ENCODE results near the gene CD82. TPM values are rescaled to one million over a fixed set of nuclear protein-coding genes. Genes with fewer than 3 reads are reported as not detected.
A peak's percentile ranks its signal among the peaks of the same experiment; 100 is the strongest.

CD82 gene
- total RNA-seq, 1 experiment from 2014 or later = 4.5 TPM

DNA sequence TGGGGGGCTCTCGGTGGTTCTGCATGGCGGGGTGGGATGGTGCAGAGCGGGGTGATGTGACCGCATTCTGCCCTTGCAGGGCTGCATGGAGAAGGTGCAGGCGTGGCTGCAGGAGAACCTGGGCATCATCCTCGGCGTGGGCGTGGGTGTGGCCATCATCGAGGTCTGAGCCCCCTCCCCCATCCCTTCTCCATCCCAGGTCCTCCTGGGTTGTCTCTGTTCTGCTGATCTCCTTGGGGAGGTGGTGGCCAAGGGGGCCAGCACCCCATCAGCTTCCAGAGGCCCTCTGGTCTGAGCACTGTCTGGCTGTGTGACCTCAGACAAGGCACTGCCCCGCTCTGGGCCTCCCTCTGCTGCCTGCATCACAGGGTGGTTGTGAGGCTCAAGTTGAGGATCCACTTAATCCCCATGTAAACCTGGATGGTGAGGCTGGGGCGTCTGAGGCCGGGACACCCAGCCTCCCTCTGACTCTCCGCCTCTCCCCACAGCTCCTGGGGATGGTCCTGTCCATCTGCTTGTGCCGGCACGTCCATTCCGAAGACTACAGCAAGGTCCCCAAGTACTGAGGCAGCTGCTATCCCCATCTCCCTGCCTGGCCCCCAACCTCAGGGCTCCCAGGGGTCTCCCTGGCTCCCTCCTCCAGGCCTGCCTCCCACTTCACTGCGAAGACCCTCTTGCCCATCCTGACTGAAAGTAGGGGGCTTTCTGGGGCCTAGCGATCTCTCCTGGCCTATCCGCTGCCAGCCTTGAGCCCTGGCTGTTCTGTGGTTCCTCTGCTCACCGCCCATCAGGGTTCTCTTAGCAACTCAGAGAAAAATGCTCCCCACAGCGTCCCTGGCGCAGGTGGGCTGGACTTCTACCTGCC is 53.3 kb downstream of the CD82 start:
- H3K56ac ChIP-seq (ENCODE audit: insufficient read length, low read depth, low read length) = no peak overlapping the region
- no peak overlapping the region for H3K27ac ChIP-seq (ENCODE audit: insufficient read length, low read depth, low read length)
- peaks cover 16 to 26% of the 10 kb centered on the region in 2 experiments for H3K4me1 Mint-ChIP-seq
- H4K20me1 ChIP-seq (ENCODE audit: control insufficient read depth, insufficient read depth, insufficient read length) = no peaks in the 10 kb centered on the region
- H3K18ac ChIP-seq (ENCODE audit: insufficient read length, low read depth, low read length) = no peak overlapping the region
- no peak overlapping the region for H3K14ac ChIP-seq (ENCODE audit: insufficient read depth, low read length)
- H3K23ac ChIP-seq (ENCODE audit: insufficient read length, low read depth, low read length) = no peak overlapping the region
- no peaks in the 10 kb centered on the region for H3K9me3 ChIP-seq (ENCODE audit: control insufficient read depth, low read depth, low read length)
- H3T11ph ChIP-seq (ENCODE audit: low read length) = no peak overlapping the region
- H3K4ac ChIP-seq (ENCODE audit: low read depth, low read length) = no peak overlapping the region
- no peak overlapping the region for H2BK120ac ChIP-seq (ENCODE audit: low read depth, low read length, poor library complexity, severe bottlenecking)
- peak; percentile 24 for DNase-seq
- H2AK5ac ChIP-seq (ENCODE audit: insufficient read length, low read length) = no peak overlapping the region
- no peak overlapping the region for H3K4me3 Mint-ChIP-seq
- H2BK5ac ChIP-seq (ENCODE audit: insufficient read length, low read length) = no peak overlapping the region
- peak overlapping the region in 1 of 3 experiments; percentile 77; a peak in 2 of 7 replicates for H3K27ac Mint-ChIP-seq
- H3K4me2 ChIP-seq (ENCODE audit: insufficient read depth, insufficient read length, low read length) = no peak overlapping the region
- H3K23me2 ChIP-seq (ENCODE audit: insufficient read length, low read depth, low read length, poor library complexity, severe bottlenecking) = no peaks in the 10 kb centered on the region
- no peaks in the 10 kb centered on the region; a peak in 1 of 5 replicates for H3K9me3 Mint-ChIP-seq
- H3K36me3 Mint-ChIP-seq (ENCODE audit: insufficient read depth in 1 of 3, low read depth in 3 of 3) = peaks cover 0 to 2% (median 0%) of the 10 kb centered on the region in 3 experiments; a peak in 1 of 7 replicates
- no peaks in the 10 kb centered on the region for H3K79me1 ChIP-seq (ENCODE audit: insufficient read depth, low read depth, low read length, poor library complexity, severe bottlenecking)
- H2BK12ac ChIP-seq (ENCODE audit: insufficient read length, low read depth, low read length) = no peak overlapping the region
- no peak overlapping the region for H4K8ac ChIP-seq (replicated peaks; ENCODE audit: insufficient read length, low read depth, low read length)
- H3K9ac ChIP-seq (ENCODE audit: extremely low read depth, insufficient read length, low read length) = no peak overlapping the region
- H3K27me3 ChIP-seq (ENCODE audit: insufficient read depth, low read length) = no peaks in the 10 kb centered on the region
- H2BK15ac ChIP-seq (ENCODE audit: low read depth, low read length) = no peak overlapping the region
- no CpG with 5 or more reads among the region's 22 CpGs for whole genome bisulfite sequencing (ENCODE audit: extremely low coverage, insufficient read length, low lambda C conversion rate)
- no peak overlapping the region for H4K5ac ChIP-seq (ENCODE audit: insufficient read length, low read depth, low read length)
- H3K79me2 ChIP-seq (ENCODE audit: insufficient read depth, low read length) = no peaks in the 10 kb centered on the region
- TF ChIP-seq, protein P1, sequence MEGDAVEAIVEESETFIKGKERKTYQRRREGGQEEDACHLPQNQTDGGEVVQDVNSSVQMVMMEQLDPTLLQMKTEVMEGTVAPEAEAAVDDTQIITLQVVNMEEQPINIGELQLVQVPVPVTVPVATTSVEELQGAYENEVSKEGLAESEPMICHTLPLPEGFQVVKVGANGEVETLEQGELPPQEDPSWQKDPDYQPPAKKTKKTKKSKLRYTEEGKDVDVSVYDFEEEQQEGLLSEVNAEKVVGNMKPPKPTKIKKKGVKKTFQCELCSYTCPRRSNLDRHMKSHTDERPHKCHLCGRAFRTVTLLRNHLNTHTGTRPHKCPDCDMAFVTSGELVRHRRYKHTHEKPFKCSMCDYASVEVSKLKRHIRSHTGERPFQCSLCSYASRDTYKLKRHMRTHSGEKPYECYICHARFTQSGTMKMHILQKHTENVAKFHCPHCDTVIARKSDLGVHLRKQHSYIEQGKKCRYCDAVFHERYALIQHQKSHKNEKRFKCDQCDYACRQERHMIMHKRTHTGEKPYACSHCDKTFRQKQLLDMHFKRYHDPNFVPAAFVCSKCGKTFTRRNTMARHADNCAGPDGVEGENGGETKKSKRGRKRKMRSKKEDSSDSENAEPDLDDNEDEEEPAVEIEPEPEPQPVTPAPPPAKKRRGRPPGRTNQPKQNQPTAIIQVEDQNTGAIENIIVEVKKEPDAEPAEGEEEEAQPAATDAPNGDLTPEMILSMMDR (conservative IDR thresholded peaks at IDR 0.05) = no peak
- H2AFZ ChIP-seq (ENCODE audit: low read length) = no peak overlapping the region
- H2BK20ac ChIP-seq (ENCODE audit: low read depth, low read length, poor library complexity, severe bottlenecking) = no peak overlapping the region
- peaks cover 31% of the 10 kb centered on the region for H3K27me3 Mint-ChIP-seq (ENCODE audit: low read depth)
- no peaks in the 10 kb centered on the region for H3K4me1 ChIP-seq (ENCODE audit: insufficient read depth, low read length)
- no peak overlapping the region for H4K91ac ChIP-seq (ENCODE audit: insufficient read length, low read depth, low read length)
